AG09319 (cell line): ENCODE measurements around the gene CHRDL2.

Source experiments
- DNase-seq: peaks from one replicate; pipeline ENCODE4 v3.0.0-alpha.2; 2010; ENCODE audit warnings: low read depth; ENCODE audit errors: extremely low read depth
- TF ChIP-seq, protein P1 (sequence below): IDR thresholded peaks from 2 replicates; pipeline ENCODE4 v1.5.1; 2011; ENCODE audit warnings: low read depth, mild to moderate bottlenecking, inconsistent platforms, low read length, moderate library complexity

The CHRDL2 gene

GRCh38 chr11:74713686-74714085 lies 17.5 kb downstream of the CHRDL2 start:
- DNase-seq: no peak
- TF ChIP-seq, protein P1, sequence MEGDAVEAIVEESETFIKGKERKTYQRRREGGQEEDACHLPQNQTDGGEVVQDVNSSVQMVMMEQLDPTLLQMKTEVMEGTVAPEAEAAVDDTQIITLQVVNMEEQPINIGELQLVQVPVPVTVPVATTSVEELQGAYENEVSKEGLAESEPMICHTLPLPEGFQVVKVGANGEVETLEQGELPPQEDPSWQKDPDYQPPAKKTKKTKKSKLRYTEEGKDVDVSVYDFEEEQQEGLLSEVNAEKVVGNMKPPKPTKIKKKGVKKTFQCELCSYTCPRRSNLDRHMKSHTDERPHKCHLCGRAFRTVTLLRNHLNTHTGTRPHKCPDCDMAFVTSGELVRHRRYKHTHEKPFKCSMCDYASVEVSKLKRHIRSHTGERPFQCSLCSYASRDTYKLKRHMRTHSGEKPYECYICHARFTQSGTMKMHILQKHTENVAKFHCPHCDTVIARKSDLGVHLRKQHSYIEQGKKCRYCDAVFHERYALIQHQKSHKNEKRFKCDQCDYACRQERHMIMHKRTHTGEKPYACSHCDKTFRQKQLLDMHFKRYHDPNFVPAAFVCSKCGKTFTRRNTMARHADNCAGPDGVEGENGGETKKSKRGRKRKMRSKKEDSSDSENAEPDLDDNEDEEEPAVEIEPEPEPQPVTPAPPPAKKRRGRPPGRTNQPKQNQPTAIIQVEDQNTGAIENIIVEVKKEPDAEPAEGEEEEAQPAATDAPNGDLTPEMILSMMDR: no peak

DNA sequence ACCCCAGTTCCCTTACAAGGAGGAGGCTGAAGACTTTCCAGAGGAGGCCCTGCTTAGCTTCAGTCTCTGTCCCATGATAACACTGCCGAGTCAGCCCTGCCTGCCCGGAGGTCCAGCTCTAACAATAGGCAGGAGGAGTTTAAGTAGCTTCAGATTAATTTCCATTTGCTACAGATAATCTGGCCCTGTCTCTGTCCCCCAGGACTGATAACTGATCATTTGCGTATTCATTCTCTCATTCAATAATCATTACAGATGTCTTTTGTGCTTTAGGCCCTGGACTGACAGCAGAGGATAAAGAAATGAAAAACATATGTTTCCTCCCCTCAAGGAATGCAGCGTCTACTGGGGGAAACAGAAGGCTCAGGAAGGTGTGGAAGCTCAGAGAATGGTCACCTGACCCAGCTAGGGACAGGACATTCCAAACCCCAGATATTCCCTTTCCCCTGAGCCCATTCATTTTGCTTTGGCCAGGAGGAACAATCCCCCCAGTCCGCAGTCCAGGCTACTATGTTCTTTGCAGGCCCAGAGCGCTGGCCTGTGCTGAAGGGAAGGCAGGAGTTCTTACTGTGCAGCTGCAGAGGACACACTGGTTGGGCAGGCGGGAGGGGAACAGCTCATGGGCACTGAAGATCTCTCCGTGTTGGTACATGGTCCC lies 20.8 kb downstream of the CHRDL2 start:
- no peak for DNase-seq

GRCh38 chr11:74709175-74709574 lies 22.1 kb downstream of the CHRDL2 start:
- DNase-seq: no peak
- TF ChIP-seq, protein P1: no peak

More for the DNA sequence above, 20.8 kb downstream of the CHRDL2 start:
- TF ChIP-seq, protein P1: no peak

DNA sequence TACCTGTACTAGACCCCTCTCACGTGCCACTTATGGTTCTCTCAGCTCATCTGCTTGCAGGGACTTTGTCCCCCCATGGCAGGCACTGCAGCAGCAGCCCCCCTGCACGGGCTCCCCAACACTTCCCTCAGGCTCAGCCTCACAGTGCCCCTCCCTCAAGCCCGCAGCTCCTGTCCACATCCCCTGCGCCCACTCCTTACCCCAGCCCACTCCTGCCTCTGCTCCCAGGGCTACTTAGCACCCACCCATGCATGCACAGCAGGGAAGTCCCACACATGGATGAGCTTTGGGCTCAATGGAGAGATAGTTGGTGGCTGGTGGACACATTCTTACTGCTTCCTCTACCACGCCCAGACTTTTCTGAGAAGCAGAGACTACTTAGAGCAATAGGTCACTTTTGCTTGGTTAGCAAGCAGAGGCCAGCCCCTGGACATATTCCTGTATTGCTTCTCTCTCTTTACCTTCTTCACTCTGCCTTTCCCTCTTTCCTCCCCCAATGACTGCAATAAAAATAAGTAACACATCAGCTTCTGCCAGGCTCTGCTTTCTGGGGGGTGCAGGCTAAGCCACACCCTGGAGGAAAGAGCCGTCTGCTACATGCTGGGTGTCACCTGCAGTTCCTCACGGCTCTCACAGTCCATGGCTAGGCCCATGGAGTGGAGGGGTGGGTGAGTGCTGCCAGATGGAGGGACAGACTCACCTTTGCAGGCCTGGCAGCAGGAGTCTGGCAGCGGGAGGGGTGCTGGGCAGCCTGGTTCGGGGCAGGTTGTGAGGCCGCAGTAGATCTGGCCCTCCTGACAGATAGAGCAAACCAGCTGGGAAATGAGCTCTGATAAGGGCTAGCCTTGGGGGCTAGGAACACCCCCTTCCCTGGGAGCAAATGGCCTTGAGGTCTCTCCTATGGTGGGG lies 23.4 kb downstream of the CHRDL2 start:
- TF ChIP-seq, protein P1: no peak
- no peak for DNase-seq

- DNase-seq: no peak
- TF ChIP-seq, protein P1: no peak
Observed at GRCh38 chr11:74707182-74707581, 24.0 kb downstream of the CHRDL2 start.

DNA sequence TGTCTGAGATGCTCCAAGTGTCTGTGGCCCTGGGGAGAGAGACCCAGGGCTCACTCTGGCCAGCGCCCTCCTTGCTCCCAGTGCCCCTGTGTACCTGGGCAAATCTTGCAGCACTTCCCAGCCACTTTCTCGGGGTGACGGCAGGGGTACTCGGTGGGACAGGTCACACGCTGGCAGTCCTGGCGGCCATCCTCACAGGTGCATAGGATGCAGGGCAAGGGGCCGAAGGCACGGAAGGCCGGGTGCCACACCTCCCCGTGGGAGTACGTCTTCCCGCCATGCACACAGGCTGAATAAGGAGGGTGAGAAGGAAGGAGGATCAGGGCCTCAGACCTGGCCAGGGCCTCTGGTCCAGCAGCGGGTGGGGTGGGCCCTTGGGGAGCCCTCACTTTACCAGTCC lies 28.0 kb downstream of the CHRDL2 start:
- no peak for DNase-seq
- TF ChIP-seq, protein P1: no peak

DNA sequence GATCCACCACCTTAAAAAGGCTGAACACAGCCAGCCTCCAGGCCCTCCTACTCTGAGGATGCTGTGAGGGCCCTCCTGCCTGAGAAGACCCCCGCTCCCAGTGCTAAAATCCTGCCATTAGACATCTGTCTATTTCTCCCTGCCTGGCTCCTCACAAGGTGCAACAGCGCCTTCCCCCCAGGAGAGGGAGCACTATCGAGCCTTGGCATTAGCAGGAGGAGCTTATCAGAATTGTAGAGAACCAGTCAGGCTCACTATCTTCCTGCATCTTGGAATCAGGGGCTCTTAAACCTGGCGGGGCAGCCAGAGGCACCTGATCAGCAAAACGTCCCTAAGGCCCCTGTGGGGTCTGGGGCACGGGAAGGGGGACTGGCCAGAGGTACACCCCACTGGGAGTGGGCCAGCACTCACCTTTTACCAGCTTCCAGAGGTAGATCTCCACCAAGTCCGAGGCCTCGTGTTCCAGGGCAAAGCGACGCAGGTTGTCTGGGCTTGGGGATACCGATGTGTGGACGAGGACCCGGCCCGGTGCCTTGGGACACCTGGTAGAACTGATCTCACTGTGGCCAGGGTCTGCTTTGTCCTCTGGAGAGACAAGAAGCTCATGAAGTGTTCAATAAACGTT lies 28.7 kb downstream of the CHRDL2 start:
- TF ChIP-seq, protein P1: peak; percentile 98
- DNase-seq: no peak
